ENCODE measurements around the gene CDH24. TPM values are rescaled to one million over a fixed set of nuclear protein-coding genes. Genes with fewer than 3 reads are reported as not detected.

CDH24 gene
- total and polyA plus RNA-seq, 10 of the 15 experiments (the other 5 are each of a cell fraction or from before 2014, with no cell fraction given), result 0.10 to 1.5 (median 0.45) TPM; not detected in 2

GRCh38 chr14:23006544-23007419, 50.5 kb downstream of the CDH24 start (continued):
- TF ChIP-seq ATF2 (IDR thresholded peaks at IDR 0.05; ENCODE audit: low read length) (no peak), MEF2A (IDR thresholded peaks at IDR 0.05; ENCODE audit: insufficient read depth, low read depth, low read length) (0 out of 2 replicates have a peak, but pooled peaks have one; percentile 4), IRF3 (IDR thresholded peaks at IDR 0.05) (peak; percentile 85), GATAD2B (conservative IDR thresholded peaks at IDR 0.05; ENCODE audit: low read depth) (peak; percentile 73; the same call in 1 of the 2 replicates), CTCF (IDR thresholded peaks at IDR 0.05 in 2 of 3, conservative IDR thresholded peaks at IDR 0.05 in 1 of 3; ENCODE audit: control insufficient read depth in 2 of 3, extremely low read depth in 1 of 3, insufficient read depth in 1 of 3, low read depth in 3 of 3, low read length in 3 of 3) (peak in 2 of 3 experiments; percentile 26 to 30; a peak in 3 of 6 replicates), IRF5 (IDR thresholded peaks at IDR 0.05; ENCODE audit: borderline replicate concordance) (0 out of 2 replicates have a peak, but pooled peaks have one; percentile 24), ZNF687 (IDR thresholded peaks at IDR 0.05) (peak; percentile 69), MAX (IDR thresholded peaks at IDR 0.05; ENCODE audit: low read depth, low read length) (peak; percentile 70; the same call in 1 of the 2 replicates), CHD1 (IDR thresholded peaks at IDR 0.05; ENCODE audit: low read depth, low read length) (no peak), PKNOX1 (IDR thresholded peaks at IDR 0.05) (peak; percentile 99), FOXK2 (IDR thresholded peaks at IDR 0.05) (peak; percentile 65), NBN (IDR thresholded peaks at IDR 0.05) (peak; percentile 85), POU2F2 (IDR thresholded peaks at IDR 0.05; ENCODE audit: borderline replicate concordance, low read depth, low read length) (no peak; the same call in 1 of the 3 replicates), POLR2AphosphoS2 (IDR thresholded peaks at IDR 0.05; ENCODE audit: low read depth, low read length) (peak; percentile 88), RFX5 (IDR thresholded peaks at IDR 0.05; ENCODE audit: low read depth, low read length) (peak; percentile 48; the same call in 1 of the 2 replicates)
